NCI-H2227 (cell line): ENCODE results near the gene CHMP6.
A peak's percentile ranks its signal among the peaks of the same experiment; 100 is the strongest.

Experiments used
- DNase-seq: peaks from one replicate; lab custom pipeline; 2025; ENCODE audit not compliant: unreplicated experiment; lab: John Stamatoyannopoulos, UW

CHMP6 gene

DNA sequence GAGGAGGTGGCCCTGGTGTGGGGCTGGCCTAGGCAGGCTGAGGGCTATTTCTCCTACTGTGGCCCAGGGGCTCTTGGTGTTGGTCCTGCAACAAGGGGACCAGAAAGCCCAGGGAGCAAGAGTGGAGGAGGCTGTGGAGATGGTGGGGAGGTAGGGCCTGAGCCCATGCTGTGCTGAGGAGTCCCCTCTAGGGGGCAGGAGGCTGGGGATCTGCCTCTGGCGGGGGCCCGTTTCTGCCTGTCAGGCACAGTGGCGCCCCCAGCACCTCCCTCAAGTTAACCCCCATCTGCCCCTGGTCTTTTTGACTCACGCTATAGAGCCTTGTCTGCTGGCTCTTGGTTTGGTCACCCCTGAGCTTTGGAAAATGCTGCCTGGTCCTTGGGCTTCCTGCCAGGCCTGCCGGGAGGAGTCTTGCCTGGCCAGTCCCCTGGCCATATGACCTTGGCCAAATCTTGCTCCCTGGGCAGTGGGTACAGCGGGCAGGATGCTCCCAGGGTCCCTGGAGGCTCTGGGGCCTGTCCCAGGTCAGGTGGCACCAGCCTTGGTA is 49.2 kb downstream of the CHMP6 start:
- DNase-seq = peak; percentile 17

DNA sequence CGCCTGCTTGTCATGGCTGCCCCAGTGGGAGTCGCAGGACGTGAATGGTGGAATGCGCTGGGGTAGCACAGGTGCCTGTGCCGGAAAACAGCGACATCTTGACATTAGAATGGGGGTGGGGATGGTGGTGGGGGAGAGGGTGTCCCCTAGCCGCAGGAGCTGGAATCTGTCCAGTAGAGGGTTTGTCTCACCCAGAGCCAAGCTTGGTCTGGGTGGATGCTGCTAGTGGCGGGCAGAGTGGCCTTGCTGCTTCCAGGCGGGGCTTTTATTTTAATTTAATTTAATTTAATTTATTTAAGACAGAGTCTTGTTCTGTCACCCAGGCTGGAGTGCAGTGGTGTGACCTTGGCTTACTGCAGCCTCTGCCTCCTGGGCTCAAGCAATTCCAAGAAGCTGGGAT is 51.0 kb downstream of the CHMP6 start:
- no peak for DNase-seq

DNA sequence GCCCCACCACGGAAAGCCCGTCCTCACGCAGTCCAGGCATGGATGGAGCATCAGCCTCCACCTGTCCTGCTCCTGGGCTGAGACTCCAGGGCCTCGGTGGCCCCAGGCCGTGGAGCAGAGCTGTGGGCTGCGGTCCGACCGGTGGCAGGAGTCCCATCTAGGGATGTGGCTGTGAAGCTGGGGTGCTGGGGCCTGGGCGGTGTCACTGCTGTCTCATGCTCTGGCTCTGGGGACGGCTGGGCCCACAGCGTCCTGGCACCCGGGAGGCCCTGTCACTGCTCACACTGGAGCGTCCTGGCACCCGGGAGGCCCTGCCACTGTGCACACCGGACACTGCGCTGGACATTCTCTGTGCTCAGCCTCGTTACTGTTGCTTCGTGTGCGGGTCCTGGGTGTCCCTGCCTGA is 51.7 kb downstream of the CHMP6 start:
- no peak for DNase-seq

DNA sequence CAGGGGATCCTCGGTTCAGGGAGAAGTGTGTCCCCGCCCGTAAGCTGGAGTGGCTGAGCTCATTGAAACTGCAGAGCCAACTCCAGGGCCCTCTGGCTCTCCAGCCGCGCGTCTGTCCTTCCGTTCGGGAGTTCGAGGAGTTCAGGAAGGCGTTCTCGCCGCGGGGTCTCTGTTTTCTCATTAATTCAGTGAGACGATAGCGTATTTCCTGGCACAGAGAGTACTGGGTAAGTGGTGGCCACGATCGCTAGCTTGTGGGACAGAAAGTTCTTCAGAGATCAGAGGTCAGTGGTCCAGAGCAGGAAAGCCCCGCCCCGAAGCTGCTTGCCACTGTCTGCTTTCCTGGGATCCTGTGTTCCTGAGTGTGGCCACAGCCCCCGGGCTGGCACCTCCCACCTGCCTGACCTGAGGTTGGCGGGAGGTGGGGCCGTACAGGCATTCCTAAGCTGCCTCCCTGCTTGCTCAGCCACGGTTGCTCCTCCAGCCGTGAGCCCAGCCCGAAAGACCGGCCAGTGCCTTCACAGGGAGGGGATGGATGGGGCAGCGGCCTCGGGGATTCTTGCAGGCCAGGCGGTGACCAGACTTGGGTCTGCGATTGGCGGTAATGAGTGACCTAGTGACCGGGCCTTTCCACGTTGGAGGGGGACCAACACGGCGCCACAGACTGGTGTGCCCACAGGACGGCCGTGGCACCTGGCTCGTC is 52.2 kb downstream of the CHMP6 start:
- DNase-seq = no peak

DNA sequence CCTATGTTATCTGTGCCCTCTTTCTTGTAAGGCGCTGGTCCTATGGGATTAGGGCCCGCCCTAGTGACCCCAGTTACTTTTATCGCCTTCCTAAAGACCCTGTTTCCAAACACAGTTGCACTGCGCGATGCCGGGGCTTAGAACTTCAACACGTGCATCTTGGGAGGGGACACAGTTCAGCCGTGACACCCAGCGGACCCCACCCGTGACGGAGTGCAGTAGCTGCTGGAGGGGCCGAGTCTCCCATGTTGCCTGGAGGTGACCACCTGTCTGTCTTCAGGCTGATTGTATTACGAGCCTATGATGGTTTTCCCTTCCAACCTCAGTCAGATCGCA is 52.8 kb downstream of the CHMP6 start:
- no peak for DNase-seq

DNA sequence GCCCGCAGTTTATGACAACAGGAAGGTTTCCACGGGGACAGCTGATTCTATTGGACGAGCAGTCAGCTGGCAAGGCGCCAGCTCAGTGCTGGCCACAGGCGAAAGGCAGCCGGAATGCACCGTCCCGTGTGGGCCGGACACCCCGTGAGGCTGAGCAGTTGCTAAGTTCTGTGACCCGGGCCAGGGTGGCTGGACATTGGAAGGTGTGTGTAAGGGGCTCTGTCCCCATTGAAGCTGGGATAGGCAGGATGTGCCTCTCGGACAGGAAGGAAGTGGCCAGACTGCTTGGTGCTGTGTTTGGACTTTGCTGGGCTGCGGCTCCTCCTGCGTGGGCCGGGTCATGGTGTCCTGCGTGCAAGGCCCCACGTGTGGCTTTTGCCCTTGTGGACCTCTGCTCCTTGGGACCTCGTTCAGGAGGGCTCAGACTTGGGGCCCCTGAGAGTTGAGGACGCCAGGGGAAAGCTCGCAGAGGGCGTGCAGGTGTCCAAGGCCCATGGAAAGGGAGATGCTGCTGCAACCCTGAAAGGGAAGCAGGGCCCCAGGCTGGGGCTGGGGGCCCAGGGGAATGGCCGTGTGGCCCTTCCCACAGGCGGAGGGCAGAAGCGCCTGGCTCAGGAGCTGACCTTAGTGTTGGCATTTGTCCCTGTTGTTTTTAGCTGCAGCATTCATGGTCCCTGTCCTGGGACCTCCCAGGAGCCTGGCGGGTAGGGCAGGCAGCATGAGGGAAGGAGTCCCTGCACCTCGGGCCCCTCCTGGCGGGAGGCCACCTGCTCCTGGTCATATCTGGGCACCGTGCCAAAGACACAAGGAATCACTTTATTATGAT is 53.3 kb downstream of the CHMP6 start:
- peak; percentile 44 for DNase-seq

DNA sequence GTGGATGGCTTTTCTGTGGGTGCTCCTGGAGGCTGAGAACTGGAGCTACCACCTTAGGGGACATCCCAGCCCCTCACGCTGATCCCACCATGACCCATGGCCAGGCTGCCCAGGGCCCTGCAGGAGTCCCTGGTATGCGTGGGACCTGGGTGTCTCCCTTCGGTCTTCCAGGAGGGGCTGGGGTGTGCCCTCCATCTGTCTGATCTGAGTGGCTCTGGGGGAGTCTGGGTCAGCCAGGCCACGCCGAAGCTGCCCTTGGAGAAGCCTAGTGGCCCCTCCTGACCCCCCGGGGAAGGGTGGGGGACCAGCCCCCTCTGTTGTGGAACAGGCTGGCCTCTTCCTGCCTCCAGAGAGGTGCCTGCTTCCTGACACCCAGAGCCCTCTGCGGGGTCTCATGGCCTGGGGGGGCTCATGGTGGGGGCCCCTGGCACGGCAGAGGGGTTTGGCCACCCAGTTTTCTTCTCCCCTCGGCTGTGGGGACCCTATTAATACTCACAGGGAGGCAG is 54.0 kb downstream of the CHMP6 start:
- DNase-seq = no peak

DNA sequence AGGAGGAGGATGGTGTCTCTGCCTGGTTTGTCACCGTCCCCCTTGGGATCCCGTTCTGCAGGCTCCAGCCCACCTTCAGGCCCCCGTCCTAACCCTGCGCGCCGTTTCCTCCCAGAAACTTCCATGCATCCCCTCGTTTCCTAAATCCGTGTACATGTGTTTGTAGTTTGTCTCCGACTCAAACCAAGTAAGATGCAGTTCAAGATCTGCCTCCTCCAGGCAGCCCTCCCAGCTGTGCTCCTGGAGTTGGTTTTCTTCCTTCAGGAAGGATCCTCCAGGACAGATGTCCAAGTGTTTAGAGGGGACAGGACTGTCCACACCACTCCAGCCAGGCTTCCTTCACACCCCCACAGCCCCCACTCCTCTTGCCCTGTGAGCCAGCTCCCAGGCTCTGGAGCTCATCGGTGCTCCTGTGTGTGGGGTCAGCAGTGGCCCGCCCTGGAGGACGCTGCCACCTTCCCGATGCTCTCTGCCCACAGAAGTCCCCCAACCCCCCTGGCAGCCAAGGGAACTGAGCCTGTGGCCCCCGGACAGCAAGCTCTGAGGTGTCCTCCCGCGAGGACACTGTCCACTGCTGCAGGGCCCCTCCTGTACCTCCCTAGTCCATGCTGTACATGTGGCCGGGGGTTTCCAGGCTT is 54.6 kb downstream of the CHMP6 start:
- DNase-seq = no peak

DNA sequence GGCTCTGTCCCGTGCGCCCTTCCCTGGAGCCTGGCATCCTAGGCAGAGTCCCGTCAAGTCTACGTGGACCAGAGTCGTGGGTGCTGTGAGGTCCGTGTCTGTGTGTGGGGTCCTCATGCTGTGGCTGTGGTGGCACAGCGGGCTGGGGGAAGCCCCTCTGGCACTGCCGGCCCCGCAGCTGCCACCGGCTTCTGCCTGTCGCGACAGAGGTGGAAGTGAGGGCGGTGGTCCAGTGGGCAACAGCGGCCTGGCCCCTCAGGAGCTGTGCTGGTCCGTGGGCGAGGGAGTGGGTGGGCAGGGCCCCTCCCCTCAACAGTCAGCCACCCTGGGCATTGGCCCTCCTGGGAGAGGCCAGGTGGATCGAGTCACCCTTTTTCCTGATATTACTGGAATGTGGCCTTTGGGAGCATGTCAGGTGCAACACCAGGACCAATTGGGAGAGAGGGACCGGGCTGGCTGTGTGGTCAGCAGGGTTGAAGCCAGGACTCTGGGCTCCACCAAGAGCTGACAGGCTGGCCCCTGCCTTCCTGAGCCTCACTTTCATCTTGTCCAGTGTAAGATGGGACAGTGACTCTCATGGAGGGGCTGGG is 55.2 kb downstream of the CHMP6 start:
- DNase-seq = no peak

DNA sequence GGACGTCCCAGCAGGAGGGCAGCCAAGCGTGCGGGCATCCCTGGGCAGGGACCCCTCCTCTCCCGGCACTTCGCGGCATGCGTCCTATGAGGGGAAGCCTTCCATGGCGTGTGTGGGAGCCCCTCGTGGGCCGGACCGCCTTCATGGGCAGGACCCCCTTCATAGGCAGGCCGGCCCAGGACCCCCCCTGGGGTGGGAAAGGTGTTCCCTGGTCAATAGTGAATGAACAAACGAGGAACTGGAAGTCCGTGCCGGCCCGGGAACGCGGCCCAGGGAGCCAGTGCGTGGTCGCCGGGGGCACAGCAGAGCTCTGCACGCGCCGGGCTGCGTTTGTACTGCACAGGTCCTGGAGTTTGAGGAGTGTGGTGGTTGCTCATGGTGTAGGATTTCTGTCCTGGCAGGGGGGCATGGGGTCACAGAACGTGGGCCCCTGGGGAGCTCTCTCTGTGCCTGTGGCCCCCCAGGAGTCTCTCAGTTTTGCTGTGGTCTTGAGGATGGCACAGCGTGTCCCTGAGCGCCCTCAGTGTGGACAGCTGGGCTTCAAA is 57.3 kb downstream of the CHMP6 start:
- DNase-seq = no peak

DNA sequence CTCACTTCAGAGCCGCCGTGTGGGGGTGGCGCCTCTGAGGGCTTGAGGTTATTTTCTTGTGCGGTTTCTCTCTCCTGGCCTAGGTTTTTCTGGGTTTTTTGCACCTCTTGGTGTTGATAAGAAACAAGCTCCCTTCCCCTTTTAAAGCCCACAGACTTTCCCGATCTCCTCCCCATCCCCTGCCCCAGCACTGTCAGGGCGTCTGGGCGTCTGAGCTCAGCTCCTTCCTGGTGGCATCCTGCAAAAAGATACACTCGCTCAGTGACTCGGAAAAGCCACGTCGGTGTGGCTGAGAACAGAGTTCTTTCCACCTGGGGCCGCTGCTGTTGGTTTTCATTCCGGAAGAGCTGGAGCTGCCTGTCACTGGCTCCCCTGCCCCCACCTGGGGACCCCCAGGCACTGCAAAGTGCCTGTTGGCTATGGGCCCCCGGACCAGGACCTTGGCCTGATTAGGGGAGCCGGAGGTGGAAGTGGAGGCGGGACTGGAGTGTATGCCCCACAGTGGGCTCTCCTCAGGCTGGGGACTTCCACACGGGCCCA is 57.8 kb downstream of the CHMP6 start:
- DNase-seq = no peak
